ENCODE data around the gene GRAMD1B. TPM values are rescaled to one million over a fixed set of nuclear protein-coding genes. Genes with fewer than 3 reads are reported as not detected.
"Not testable (repeated sequence)": the region's sequence is repeated elsewhere in the genome, so short reads cannot be mapped to it uniquely, and the experiment has no call there.

Gene GRAMD1B
- polyA plus RNA-seq, 2 of the 4 experiments (the other 2 are of a cell fraction) = 55.5 to 108 TPM

- ChIA-PET CTCF (interaction anchor here (0.6 to 2.9 kb wide), 27 partner anchors 8 to 409 kb away, joined by 3 to 12 read pairs (median 4); no protein-coding TSS in a partner anchor), POLR2A (interaction anchor here (0.6 kb wide), 1 partner anchor 951 kb away, joined by 3 read pairs; no protein-coding TSS in a partner anchor)
- Histone ChIP-seq H3K4me3 (no peak overlapping the region), H3K4me1 (peaks cover 12% of the 10 kb centered on the region; the same call in 1 of the 3 replicates), H3K27ac (no peak overlapping the region), H3K9me3 (no peaks in the 10 kb centered on the region), H3K4me2 (0 out of 3 replicates have a peak overlapping the region, but pooled peaks have one; percentile 12)
- peak; percentile 98 to 99 for ATAC-seq
- DNase-seq (ENCODE audit: low read depth in 1 of 2, low spot score in 1 of 2) = peak; percentile 78 to 83
- no peak for FAIRE-seq
- TF ChIP-seq, protein P1, sequence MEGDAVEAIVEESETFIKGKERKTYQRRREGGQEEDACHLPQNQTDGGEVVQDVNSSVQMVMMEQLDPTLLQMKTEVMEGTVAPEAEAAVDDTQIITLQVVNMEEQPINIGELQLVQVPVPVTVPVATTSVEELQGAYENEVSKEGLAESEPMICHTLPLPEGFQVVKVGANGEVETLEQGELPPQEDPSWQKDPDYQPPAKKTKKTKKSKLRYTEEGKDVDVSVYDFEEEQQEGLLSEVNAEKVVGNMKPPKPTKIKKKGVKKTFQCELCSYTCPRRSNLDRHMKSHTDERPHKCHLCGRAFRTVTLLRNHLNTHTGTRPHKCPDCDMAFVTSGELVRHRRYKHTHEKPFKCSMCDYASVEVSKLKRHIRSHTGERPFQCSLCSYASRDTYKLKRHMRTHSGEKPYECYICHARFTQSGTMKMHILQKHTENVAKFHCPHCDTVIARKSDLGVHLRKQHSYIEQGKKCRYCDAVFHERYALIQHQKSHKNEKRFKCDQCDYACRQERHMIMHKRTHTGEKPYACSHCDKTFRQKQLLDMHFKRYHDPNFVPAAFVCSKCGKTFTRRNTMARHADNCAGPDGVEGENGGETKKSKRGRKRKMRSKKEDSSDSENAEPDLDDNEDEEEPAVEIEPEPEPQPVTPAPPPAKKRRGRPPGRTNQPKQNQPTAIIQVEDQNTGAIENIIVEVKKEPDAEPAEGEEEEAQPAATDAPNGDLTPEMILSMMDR (IDR thresholded peaks at IDR 0.05) = peak; percentile 71
- TF ChIP-seq KDM5A (IDR thresholded peaks at IDR 0.05) (no peak), ZNF302 (CRISPR knock-in tag; IDR thresholded peaks at IDR 0.05) (no peak), CBX2 (IDR thresholded peaks at IDR 0.05; ENCODE audit: borderline replicate concordance, low read depth) (no peak), SMC3 (IDR thresholded peaks at IDR 0.05) (peak; percentile 49), RAD21 (conservative IDR thresholded peaks at IDR 0.05 in 1 of 2, IDR thresholded peaks at IDR 0.05 in 1 of 2) (peak; percentile 66 to 67), NR3C1 (IDR thresholded peaks at IDR 0.05) (no peak)
- 15% methylated on average over 13 of the region's 14 CpGs for WGBS (ENCODE audit: missing lambda C conversion rate)
These were observed 81.2 kb downstream of the GRAMD1B start for GRCh38 chr11:123511037-123511870.

DNA sequence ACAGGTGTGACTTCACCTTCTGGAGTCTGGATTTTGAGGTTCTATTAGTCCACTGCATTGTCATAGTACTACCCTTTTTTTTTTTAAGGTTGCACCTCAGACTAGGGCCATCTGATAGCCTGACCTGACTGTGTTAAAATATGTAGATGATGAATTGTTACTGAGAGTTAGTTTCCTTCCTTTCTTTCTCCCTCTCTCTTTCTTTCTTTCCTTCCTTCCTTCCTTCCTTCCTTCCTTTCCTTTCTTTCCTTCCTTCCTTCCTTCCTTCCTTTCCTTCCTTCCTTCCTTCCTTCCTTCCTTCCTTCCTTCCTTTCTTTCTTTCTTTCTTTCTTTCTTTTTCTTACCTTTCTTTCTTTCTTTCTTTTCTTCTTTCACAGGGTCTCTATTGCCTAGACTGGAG, 83.2 kb downstream of the GRAMD1B start:
- FAIRE-seq; H3K27ac ChIP-seq; H3K4me2 ChIP-seq; H3K9me3 ChIP-seq; ATAC-seq; POLR2A ChIA-PET; H3K4me3 ChIP-seq; DNase-seq (ENCODE audit: low read depth in 1 of 2, low spot score in 1 of 2): not testable (repeated sequence)
- H3K4me1 ChIP-seq = peaks cover 17% of the 10 kb centered on the region
- CTCF ChIA-PET = interaction anchor here (1.7 to 2.9 kb wide), 2 partner anchors 12 to 63 kb away, joined by 7 to 12 read pairs; no protein-coding TSS in a partner anchor

GRCh38 chr11:123516238-123516637, 86.2 kb downstream of the GRAMD1B start:
- WGBS (ENCODE audit: missing lambda C conversion rate) = 89% methylated on average over 4 of the region's 4 CpGs
- no peak overlapping the region for H3K27ac ChIP-seq
- no peak for DNase-seq (ENCODE audit: low read depth in 1 of 2, low spot score in 1 of 2)
- H3K4me2 ChIP-seq = no peak overlapping the region
- ChIA-PET CTCF (interaction anchor here (0.7 to 2.2 kb wide), 2 partner anchors 20 to 64 kb away, joined by 4 to 7 read pairs; no protein-coding TSS in a partner anchor), POLR2A (no interaction called here)
- no peak overlapping the region for H3K4me3 ChIP-seq
- no peaks in the 10 kb centered on the region for H3K9me3 ChIP-seq
- no peak for ATAC-seq
- H3K4me1 ChIP-seq = peaks cover 20% of the 10 kb centered on the region
- no peak for TF ChIP-seq POLR2A (IDR thresholded peaks at IDR 0.05; ENCODE audit: low read length)
- FAIRE-seq = no peak

DNA sequence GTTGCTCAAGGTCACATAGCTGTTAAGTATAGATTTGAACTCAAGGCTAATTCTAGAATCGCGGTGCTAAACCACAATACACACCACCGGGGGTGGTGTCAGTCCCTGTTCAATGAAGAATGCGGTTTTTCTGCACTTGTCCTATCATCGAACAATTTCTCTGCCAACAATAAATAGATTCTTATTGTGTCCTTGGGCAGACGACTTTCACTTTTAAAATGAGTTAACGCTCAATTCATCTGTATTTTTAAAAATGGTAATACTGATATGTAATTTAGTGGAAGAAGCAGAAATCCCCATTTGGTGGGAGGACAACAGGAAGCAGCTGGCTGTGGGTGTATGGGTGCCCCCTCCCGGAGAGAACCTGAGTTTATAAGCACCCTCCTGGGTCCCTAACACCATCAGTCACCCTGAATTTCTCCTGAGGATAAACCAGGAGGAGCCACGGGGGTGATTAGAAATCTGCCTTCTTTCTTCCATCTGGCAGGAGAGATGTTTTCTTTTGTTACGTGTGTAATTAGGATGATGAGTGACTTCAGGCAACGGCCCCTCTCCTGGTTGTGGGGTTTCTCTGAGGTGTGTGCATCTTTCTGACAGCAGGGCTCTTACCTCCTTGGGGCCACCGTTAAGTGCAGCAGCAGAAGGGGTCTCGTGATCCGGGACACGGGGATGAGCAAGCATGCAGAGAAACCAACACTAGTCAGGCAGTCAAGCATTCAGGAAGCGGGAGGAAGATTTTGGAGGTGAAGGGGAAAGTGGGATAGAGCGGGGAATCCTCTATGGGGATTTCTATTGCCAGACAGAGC, 87.7 kb downstream of the GRAMD1B start:
- no peak for ATAC-seq
- H3K9me3 ChIP-seq = no peaks in the 10 kb centered on the region
- WGBS (ENCODE audit: missing lambda C conversion rate) = 84% methylated on average over 17 of the region's 17 CpGs
- H3K4me3 ChIP-seq = no peak overlapping the region
- no peak for DNase-seq (ENCODE audit: low read depth in 1 of 2, low spot score in 1 of 2)
- H3K4me2 ChIP-seq = no peak overlapping the region
- ChIA-PET POLR2A (no interaction called here), CTCF (interaction anchor here (0.8 kb wide), 1 partner anchor 415 kb away, joined by 3 read pairs; no protein-coding TSS in a partner anchor)
- no peak for FAIRE-seq
- peaks cover 20% of the 10 kb centered on the region for H3K4me1 ChIP-seq
- no peak overlapping the region for H3K27ac ChIP-seq
- no peak for TF ChIP-seq RARB (CRISPR knock-in tag; IDR thresholded peaks at IDR 0.05)
- no peak for TF ChIP-seq USF2 (IDR thresholded peaks at IDR 0.05)
- TF ChIP-seq CHD2 (IDR thresholded peaks at IDR 0.05; ENCODE audit: low read length, partially characterized antibody) = no peak
- TF ChIP-seq MAZ (IDR thresholded peaks at IDR 0.05; ENCODE audit: borderline replicate concordance, low read depth, low read length) = no peak
- TF ChIP-seq, protein P2, sequence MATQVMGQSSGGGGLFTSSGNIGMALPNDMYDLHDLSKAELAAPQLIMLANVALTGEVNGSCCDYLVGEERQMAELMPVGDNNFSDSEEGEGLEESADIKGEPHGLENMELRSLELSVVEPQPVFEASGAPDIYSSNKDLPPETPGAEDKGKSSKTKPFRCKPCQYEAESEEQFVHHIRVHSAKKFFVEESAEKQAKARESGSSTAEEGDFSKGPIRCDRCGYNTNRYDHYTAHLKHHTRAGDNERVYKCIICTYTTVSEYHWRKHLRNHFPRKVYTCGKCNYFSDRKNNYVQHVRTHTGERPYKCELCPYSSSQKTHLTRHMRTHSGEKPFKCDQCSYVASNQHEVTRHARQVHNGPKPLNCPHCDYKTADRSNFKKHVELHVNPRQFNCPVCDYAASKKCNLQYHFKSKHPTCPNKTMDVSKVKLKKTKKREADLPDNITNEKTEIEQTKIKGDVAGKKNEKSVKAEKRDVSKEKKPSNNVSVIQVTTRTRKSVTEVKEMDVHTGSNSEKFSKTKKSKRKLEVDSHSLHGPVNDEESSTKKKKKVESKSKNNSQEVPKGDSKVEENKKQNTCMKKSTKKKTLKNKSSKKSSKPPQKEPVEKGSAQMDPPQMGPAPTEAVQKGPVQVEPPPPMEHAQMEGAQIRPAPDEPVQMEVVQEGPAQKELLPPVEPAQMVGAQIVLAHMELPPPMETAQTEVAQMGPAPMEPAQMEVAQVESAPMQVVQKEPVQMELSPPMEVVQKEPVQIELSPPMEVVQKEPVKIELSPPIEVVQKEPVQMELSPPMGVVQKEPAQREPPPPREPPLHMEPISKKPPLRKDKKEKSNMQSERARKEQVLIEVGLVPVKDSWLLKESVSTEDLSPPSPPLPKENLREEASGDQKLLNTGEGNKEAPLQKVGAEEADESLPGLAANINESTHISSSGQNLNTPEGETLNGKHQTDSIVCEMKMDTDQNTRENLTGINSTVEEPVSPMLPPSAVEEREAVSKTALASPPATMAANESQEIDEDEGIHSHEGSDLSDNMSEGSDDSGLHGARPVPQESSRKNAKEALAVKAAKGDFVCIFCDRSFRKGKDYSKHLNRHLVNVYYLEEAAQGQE (IDR thresholded peaks at IDR 0.05) = no peak
- no peak for TF ChIP-seq HOXB5 (CRISPR knock-in tag; IDR thresholded peaks at IDR 0.05)
- no peak for TF ChIP-seq HOXB13 (CRISPR knock-in tag; IDR thresholded peaks at IDR 0.05; ENCODE audit: low read depth)
- TF ChIP-seq FOXS1 (CRISPR knock-in tag; IDR thresholded peaks at IDR 0.05) = no peak
- no peak for TF ChIP-seq HEYL (CRISPR knock-in tag; IDR thresholded peaks at IDR 0.05)
- no peak for TF ChIP-seq EP300 (IDR thresholded peaks at IDR 0.05)
- TF ChIP-seq KDM1A (IDR thresholded peaks at IDR 0.05; ENCODE audit: low read depth) = no peak
- no peak for TF ChIP-seq NPAS2 (CRISPR knock-in tag; IDR thresholded peaks at IDR 0.05; ENCODE audit: borderline replicate concordance)
- TF ChIP-seq SREBF2 (IDR thresholded peaks at IDR 0.05) = no peak
- TF ChIP-seq PHF8 (IDR thresholded peaks at IDR 0.05; ENCODE audit: borderline replicate concordance, low read depth) = no peak
